Endothelial cell of umbilical vein (primary cell): ENCODE data around the gene MANEAL. TPM values are rescaled to one million over a fixed set of nuclear protein-coding genes. Genes with fewer than 3 reads are reported as not detected.

Experiments used
- BruUV-seq: library from RNA; stranded (reverse); fragments of 400-500 nt; replicated peaks from 2 replicates; lab custom pipeline; 2021; lab: Mats Ljungman, UMichigan
- CTCF ChIA-PET: fragments of 300-600, 350-600 bp; sonication (Branson Sonifier 250); formaldehyde crosslinking; loops from one replicate; lab custom pipeline; 2021; ENCODE audit warnings: antibody characterized with exemption, inconsistent platforms; lab: Charles Lee
- POLR2A ChIA-PET: fragments of 300-600, 350-600 bp; sonication (Branson Sonifier 250); formaldehyde crosslinking; loops from one replicate; lab custom pipeline; 2021; ENCODE audit warnings: antibody characterized with exemption, inconsistent platforms; lab: Charles Lee
- DNase-seq: peaks from one replicate; pipeline ENCODE4 v3.0.0-alpha.2; 2011; ENCODE audit warnings: low read depth, low spot score
- FAIRE-seq: peaks from 2 replicates; lab custom pipeline; 2011; peaks lifted over from hg19 to GRCh38; lab: Jason Lieb, UNC
- H2AFZ ChIP-seq: 2 replicates; pipeline ENCODE4 v1.6.0; 2012; ENCODE audit warnings: low read depth, low read length, control low read depth, inconsistent platforms
- H3K27ac ChIP-seq: 2 replicates; pipeline ENCODE4 v1.5.1; 2011; ENCODE audit warnings: low read depth, mild to moderate bottlenecking, control low read depth, low read length, moderate library complexity; ENCODE audit not compliant: insufficient read depth
- H3K27me3 ChIP-seq, 2 experiments: 2 replicates each; pipeline versions ENCODE4 v1.6.0 to v1.6.1; 2011; ENCODE audit warnings: low read length in 2 of 2, mixed read lengths in 1 of 2; ENCODE audit not compliant: control insufficient read depth in 2 of 2, insufficient read depth in 2 of 2
- H3K36me3 ChIP-seq, 2 experiments: 2 replicates in 1 of 2; 3 replicates in 1 of 2; pipeline ENCODE4 v1.5.1; 2011; ENCODE audit warnings: low read length in 2 of 2, mild to moderate bottlenecking in 1 of 2, moderate library complexity in 1 of 2; ENCODE audit not compliant: control insufficient read depth in 2 of 2, insufficient read depth in 2 of 2; ENCODE audit errors: extremely low read depth in 1 of 2
- H3K4me1 ChIP-seq: 3 replicates; pipeline ENCODE4 v1.5.1; 2011; ENCODE audit warnings: mild to moderate bottlenecking, low read length; ENCODE audit not compliant: control insufficient read depth, insufficient read depth; ENCODE audit errors: extremely low read depth
- H3K4me2 ChIP-seq: 2 replicates; pipeline ENCODE4 v1.6.1; 2011; ENCODE audit warnings: low read length, control low read depth, mixed read lengths; ENCODE audit not compliant: insufficient read depth
- H3K4me3 ChIP-seq, 3 experiments: fragments of 200-600 bp in 1 of 3; sonication (generic), shearing (Covaris generic) in 1 of 3; replicated peaks in 1 of 3; 2 replicates each; pipeline ENCODE4 v1.5.1; 2011 to 2016; ENCODE audit warnings: control low read depth in 3 of 3, low read length in 3 of 3, mild to moderate bottlenecking in 2 of 3, inconsistent platforms in 1 of 3, low read depth in 1 of 3, moderate library complexity in 1 of 3; ENCODE audit not compliant: insufficient read depth in 1 of 3
- H3K79me2 ChIP-seq: 2 replicates; pipeline ENCODE4 v1.6.0; 2012; ENCODE audit warnings: low read length, inconsistent platforms; ENCODE audit not compliant: control insufficient read depth, insufficient read depth
- H3K9ac ChIP-seq: replicated peaks from 2 replicates; pipeline ENCODE3; 2011; ENCODE audit warnings: low read length, control low read depth; ENCODE audit not compliant: insufficient read depth; ENCODE audit errors: extremely low read depth
- H3K9me1 ChIP-seq: replicated peaks from 3 replicates; pipeline ENCODE4 v1.6.0; 2011; ENCODE audit warnings: mild to moderate bottlenecking, low read length; ENCODE audit not compliant: control insufficient read depth, insufficient read depth; ENCODE audit errors: extremely low read depth
- H3K9me3 ChIP-seq: replicated peaks from 2 replicates; pipeline ENCODE4 v1.5.1; 2012; ENCODE audit warnings: low read length, inconsistent platforms; ENCODE audit not compliant: control insufficient read depth, insufficient read depth
- H4K20me1 ChIP-seq: replicated peaks from 2 replicates; pipeline ENCODE3; 2011; ENCODE audit warnings: mild to moderate bottlenecking, low read length; ENCODE audit not compliant: control insufficient read depth, insufficient read depth; ENCODE audit errors: extremely low read depth
- CTCF ChIP-seq, 2 donors: IDR thresholded peaks; 1 replicate in 1 of 2; 2 replicates in 1 of 2; pipeline ENCODE4 v1.5.1; 2011; ENCODE audit warnings: low read length in 2 of 2, mild to moderate bottlenecking in 2 of 2, moderate library complexity in 2 of 2, control low read depth in 1 of 2, inconsistent platforms in 1 of 2, low read depth in 1 of 2; ENCODE audit not compliant: insufficient read depth in 1 of 2; ENCODE audit errors: extremely low read depth in 1 of 2
- GATA2 ChIP-seq: IDR thresholded peaks from 2 replicates; pipeline ENCODE4 v1.7.0; 2011; ENCODE audit warnings: low read depth, mild to moderate bottlenecking, moderate library complexity, mixed read lengths, low read length; ENCODE audit not compliant: insufficient read length, insufficient read depth
- JUN ChIP-seq: IDR thresholded peaks from 2 replicates; pipeline ENCODE4 v1.6.1; 2011; ENCODE audit warnings: borderline replicate concordance, low read depth; ENCODE audit not compliant: insufficient read length, insufficient read depth
- MAX ChIP-seq: IDR thresholded peaks from 2 replicates; pipeline ENCODE4 v1.6.1; 2011; ENCODE audit not compliant: insufficient read depth, insufficient read length
- MYC ChIP-seq: IDR thresholded peaks from one replicate; pipeline ENCODE4 v1.6.1; 2011; ENCODE audit warnings: mild to moderate bottlenecking, low read depth, low read length
- POLR2A ChIP-seq: IDR thresholded peaks from 2 replicates; pipeline ENCODE4 v1.6.1; 2012; ENCODE audit warnings: low read depth, mild to moderate bottlenecking, control low read depth, low read length
- POLR2AphosphoS5 ChIP-seq: IDR thresholded peaks from 2 replicates; pipeline ENCODE4 v1.6.1; 2012; ENCODE audit warnings: low read depth, mild to moderate bottlenecking, control low read depth, low read length, moderate library complexity; ENCODE audit not compliant: insufficient read depth
- dilution Hi-C: fragments of 300-500 bp; cut with MboI; formaldehyde crosslinking; loops from one replicate; pipeline ENCODE4 v1.15.0; 2019; ENCODE audit warnings: low sequenced_read_pairs; ENCODE audit not compliant: extremely low pct_ligation_motif_present
- intact Hi-C: fragments of 100-400 bp; cut with micrococcal nuclease; formaldehyde crosslinking; loops from one replicate; pipeline ENCODE4 v1.10.0; 2022
- polyA plus RNA-seq, 4 experiments: library from polyadenylated mRNA; depleted of rRNA in 3 of 4; stranded (reverse) in 3 of 4; unstranded in 1 of 4; fragments of >200 nt; gene quantifications; 2 replicates each; pipeline versions ENCODE4 v1.2.1 to v1.2.3, GENCODE V29; 2011 to 2012; ENCODE audit warnings: missing spikeins in 1 of 4
- total RNA-seq: library from RNA; stranded (reverse); gene quantifications from 2 replicates; pipeline ENCODE4 v1.2.3, GENCODE V29; 2021

The MANEAL gene
- total and polyA plus RNA-seq, 2 donors (not counting 3 experiments of a cell fraction or from before 2014, with no cell fraction given) = 0.66 to 1.3 TPM

GRCh38 chr1:37746806-37747205 is 46.8 kb upstream of the MANEAL start:
- DNase-seq (no peak), FAIRE-seq (no peak)
- Histone ChIP-seq H3K27me3 (peaks cover 5% of the 10 kb centered on the region in 2 experiments), H3K9me1 (no peaks in the 10 kb centered on the region), H4K20me1 (no peaks in the 10 kb centered on the region), H3K9me3 (no peaks in the 10 kb centered on the region), H2AFZ (no peak overlapping the region), H3K9ac (no peak overlapping the region), H3K79me2 (no peaks in the 10 kb centered on the region), H3K4me3 (no peak overlapping the region), H3K36me3 (no peaks in the 10 kb centered on the region), H3K4me2 (no peak overlapping the region), H3K27ac (no peak overlapping the region), H3K4me1 (no peaks in the 10 kb centered on the region)
- BruUV-seq = no TSS peak
- CTCF ChIA-PET = interaction anchor here (1.1 kb wide), 1 partner anchor 65 kb away, joined by 3 read pairs; no protein-coding TSS in a partner anchor
- POLR2A ChIA-PET = no interaction called here
- TF ChIP-seq MAX (no peak), POLR2AphosphoS5 (no peak)
- dilution Hi-C loops (no loop called here), intact Hi-C loops (no loop called here)

- Histone ChIP-seq H4K20me1 (no peaks in the 10 kb centered on the region), H3K9ac (no peak overlapping the region), H3K79me2 (no peaks in the 10 kb centered on the region), H3K4me1 (no peaks in the 10 kb centered on the region), H3K27ac (no peak overlapping the region), H3K9me3 (no peaks in the 10 kb centered on the region), H3K36me3 (no peaks in the 10 kb centered on the region), H3K9me1 (no peaks in the 10 kb centered on the region), H3K4me3 (no peak overlapping the region), H2AFZ (no peak overlapping the region), H3K4me2 (no peak overlapping the region), H3K27me3 (peaks cover 13 to 15% of the 10 kb centered on the region in 2 experiments)
- CTCF ChIA-PET = no interaction called here
- DNase-seq (no peak), FAIRE-seq (no peak)
- TF ChIP-seq GATA2 = no peak
- TF ChIP-seq POLR2AphosphoS5 = no peak
- no peak for TF ChIP-seq POLR2A
- no peak for TF ChIP-seq MYC
- TF ChIP-seq JUN = no peak
- TF ChIP-seq CTCF (IDR thresholded peaks at IDR 0.05; ENCODE audit: extremely low read depth in 1 of 2, insufficient read depth in 1 of 2, low read depth in 1 of 2, low read length in 2 of 2) = no peak
- POLR2A ChIA-PET = no interaction called here
- dilution Hi-C loops (no loop called here), intact Hi-C loops (no loop called here)
- BruUV-seq = no TSS peak
Measured at GRCh38 chr1:37748565-37748964, 45.1 kb upstream of the MANEAL start.
